Measurements from ENCODE around the gene EXD3.
"Not testable (repeated sequence)": the region's sequence is repeated elsewhere in the genome, so short reads cannot be mapped to it uniquely, and the experiment has no call there.

Gene EXD3

DNA sequence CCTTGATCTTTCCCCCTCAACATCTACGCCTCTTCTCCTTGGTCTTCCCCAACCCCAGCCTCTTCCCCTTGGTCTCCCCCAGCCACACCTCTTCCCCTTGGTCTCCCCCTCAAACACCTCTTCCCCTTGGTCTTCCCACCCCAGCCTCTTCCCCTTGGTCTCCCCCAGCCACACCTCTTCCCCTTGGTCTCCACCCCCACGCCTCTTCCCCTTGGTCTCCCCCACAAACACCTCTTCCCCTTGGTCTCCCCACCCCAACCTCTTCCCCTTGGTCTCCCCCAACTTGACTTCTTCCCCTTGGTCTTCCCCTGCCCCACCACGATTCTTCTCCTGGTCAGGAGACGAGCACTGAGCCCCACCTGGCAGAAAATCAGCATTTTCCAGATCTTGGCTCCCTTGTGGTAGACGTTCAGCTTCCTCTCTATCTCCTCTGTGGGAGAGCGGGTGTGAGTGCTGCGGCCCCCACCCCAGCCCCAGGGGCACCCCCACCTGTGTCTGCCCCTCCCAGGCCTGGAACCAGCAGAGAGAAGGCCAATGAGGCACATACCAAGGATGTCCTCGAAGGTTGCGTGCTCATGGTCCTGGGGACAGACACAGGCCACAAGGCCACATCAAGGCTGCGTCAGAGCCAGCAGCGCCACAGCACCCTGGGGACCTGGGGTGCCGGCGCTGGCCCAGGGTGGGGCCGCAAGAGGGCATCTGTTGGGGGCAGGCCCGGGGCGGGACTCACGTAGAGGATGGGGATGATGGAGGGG lies 29.2 kb upstream of the EXD3 start:
- TF ChIP-seq, protein P1, sequence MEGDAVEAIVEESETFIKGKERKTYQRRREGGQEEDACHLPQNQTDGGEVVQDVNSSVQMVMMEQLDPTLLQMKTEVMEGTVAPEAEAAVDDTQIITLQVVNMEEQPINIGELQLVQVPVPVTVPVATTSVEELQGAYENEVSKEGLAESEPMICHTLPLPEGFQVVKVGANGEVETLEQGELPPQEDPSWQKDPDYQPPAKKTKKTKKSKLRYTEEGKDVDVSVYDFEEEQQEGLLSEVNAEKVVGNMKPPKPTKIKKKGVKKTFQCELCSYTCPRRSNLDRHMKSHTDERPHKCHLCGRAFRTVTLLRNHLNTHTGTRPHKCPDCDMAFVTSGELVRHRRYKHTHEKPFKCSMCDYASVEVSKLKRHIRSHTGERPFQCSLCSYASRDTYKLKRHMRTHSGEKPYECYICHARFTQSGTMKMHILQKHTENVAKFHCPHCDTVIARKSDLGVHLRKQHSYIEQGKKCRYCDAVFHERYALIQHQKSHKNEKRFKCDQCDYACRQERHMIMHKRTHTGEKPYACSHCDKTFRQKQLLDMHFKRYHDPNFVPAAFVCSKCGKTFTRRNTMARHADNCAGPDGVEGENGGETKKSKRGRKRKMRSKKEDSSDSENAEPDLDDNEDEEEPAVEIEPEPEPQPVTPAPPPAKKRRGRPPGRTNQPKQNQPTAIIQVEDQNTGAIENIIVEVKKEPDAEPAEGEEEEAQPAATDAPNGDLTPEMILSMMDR (IDR thresholded peaks at IDR 0.05; ENCODE audit: low read depth, low read length) = no peak
- no peak for DNase-seq (ENCODE audit: extremely low read depth, low read depth)

DNA sequence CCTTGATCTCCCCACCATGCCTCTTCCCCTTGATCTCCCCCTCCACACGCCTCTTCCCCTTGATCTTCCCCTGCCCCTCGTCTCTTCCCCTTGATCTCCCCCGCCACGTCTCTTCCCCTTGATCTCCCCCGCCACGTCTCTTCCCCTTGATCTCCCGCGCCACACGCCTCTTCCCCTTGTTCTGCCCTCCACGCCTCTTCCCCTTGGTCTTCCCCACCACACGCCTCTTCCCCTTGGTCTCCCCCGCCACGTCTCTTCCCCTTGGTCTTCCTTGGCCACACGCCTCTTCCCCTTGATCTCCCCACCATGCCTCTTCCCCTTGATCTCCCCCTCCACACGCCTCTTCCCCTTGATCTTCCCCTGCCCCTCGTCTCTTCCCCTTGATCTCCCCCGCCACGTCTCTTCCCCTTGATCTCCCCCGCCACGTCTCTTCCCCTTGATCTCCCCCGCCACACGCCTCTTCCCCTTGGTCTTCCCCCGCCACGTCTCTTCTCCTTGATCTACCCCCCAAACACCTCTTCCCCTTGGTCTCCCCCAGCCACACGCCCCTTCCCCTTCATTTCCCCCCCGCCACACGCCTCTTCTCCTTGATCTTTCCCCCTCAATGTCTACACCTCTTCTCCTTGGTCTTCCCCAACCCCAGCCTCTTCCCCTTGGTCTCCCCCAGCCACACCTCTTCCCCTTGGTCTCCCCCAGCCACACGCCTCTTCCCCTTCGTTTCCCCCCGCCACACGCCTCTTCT lies 28.5 kb upstream of the EXD3 start:
- not testable (repeated sequence) for DNase-seq (ENCODE audit: extremely low read depth, low read depth)

DNA sequence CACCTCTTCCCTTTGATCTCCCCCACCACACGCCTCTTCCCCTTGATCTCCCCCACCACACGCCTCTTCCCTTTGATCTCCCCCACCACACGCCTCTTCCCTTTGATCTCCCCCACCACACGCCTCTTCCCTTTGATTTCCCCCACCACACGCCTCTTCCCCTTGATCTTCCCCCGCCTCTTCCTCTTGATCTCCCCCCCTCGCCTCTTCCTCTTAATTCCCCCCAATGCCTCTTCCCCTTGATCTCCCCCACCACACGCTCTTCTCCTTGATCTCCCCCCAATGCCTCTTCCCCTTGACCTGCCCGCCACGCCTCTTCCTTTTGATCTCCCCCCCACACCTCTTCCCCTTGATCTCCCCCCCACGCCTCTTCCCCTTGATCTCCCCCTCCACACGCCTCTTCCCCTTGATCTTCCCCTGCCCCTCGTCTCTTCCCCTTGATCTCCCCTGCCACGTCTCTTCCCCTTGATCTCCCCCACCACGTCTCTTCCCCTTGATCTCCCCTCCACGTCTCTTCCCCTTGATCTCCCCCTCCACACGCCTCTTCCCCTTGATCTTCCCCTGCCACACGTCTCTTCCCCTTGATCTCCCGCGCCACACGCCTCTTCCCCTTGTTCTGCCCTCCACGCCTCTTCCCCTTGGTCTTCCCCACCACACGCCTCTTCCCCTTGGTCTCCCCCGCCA lies 27.7 kb upstream of the EXD3 start:
- DNase-seq (ENCODE audit: extremely low read depth, low read depth) = not testable (repeated sequence)

DNA sequence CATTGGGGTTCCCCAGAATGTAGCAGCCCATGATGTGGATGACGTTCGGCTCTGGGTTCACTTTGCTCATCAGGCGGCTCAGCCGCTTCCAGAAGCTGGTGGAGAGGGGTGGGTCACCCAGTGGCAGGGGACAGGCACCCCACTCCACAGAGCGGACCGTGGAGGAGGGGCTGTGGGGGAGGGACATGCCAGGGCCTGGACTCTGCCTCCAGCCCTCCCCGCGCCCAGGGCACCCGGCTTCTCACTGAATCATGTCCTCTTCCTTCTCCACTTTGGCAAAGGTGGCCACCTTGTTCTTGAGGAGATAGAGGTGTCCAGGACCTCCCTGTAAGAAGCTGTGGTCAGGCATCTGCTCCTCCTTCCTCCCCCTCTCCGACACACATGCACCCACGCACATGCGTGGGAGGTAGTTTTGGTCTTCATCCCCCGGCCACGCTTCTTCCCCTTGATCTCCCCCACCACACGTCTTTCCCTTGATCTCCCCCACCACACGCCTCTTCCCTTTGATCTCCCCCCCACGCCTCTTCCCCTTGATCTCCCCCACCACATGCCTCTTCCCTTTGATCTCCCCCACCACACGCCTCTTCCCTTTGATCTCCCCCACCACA lies 27.1 kb upstream of the EXD3 start:
- DNase-seq (ENCODE audit: extremely low read depth, low read depth) = no peak
- TF ChIP-seq, protein P1 (IDR thresholded peaks at IDR 0.05; ENCODE audit: low read depth, low read length) = no peak

DNA sequence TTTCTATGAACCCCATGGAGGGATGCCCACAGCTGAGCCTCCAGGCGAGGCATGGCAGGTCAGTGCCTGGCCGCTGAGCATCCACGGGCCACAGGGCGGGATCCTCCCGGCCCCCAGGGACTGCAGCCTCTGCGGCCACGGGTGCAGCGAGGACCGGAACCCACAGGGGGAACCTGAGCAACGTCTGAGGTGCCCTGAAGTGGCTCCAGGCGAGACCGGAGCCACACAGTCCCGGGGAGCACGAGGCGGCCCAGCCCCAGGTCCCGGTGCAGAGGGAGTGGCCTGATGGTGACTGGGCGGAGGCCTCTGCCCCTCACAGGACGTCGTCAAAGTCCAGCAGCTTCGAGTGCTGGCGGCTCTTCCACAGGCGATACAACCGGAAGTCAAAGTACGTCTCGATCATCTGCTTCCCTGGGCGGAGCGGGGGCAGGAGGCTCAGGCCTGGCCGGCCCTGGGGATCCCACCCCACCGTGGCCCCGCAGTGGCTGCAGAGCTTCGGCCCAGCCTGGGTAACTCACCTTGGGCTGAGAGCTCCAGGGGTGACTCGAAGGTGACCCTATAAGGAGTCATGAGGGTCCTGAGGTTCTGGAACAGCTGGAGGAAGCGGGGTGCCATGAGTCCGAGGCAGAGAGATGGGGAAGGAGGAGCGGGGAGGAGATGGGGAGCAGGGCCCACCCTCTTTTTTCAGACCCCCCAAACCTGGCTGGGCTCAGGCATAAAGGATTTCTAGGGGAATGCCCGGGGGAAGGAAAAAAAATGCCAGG lies 26.3 kb upstream of the EXD3 start:
- DNase-seq (ENCODE audit: extremely low read depth, low read depth) = no peak
- TF ChIP-seq, protein P1 (IDR thresholded peaks at IDR 0.05; ENCODE audit: low read depth, low read length) = no peak

DNA sequence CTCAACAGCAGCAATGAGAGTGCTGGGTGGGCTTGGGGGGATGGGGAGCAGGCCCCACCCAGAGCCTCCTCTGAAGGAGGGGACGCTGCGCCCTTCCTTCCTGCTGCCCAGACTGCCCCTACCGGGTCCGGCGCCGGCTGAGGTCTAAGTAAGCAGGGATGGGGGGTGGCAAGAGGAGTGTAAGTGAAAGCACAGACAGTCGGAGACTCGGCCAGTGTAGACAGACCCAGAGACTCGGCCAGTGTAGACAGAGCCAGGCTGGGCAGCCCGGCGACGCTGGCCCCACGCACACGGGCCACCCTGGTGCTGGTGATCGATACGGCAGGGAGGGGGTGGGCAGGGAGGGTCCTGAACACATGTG lies 25.6 kb upstream of the EXD3 start:
- TF ChIP-seq, protein P1 (IDR thresholded peaks at IDR 0.05; ENCODE audit: low read depth, low read length) = no peak
- DNase-seq (ENCODE audit: extremely low read depth, low read depth) = no peak

DNA sequence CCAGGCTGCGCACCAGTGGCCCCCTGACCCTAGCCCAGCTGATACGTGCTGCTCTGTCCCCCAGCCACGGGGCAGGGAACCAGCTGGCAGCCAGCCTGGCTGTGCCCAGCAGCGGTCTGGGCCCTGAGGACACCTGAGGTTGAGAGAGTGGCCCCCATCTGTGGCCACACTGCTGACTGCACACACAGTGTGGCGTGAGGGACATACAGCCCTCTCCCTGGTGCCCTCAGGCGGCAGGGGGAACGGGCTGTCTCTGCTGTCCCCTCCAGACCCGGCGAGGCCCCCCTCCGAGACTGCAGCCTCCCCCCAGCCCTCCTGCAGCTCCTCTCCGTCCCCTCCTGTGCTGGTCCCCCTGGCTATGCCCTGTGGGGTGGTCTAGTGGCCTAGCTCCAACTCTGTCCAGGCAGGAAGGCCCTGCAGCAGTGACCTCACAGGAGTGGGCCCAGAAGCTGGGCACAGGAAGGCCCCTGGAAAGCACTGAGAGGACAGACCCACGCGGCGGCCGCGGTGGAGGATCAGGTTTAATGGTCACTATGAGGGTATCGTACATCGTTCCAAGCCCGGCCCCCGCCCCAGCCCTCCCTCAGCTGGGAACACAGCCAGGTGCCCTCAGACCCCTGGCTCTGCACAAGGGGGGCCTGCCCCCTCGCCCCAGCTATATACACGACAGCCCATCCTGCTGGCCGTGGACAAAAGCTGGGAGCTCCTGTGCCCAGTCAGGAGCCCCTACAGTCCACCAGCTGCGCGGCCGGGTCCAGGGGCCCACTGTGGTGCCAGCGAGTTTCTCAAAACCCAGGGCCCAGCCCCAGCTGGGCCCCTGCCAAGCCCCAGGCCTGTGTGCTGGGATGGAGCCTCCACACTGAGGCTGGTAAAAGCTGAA lies 25.0 kb upstream of the EXD3 start:
- TF ChIP-seq, protein P1 (IDR thresholded peaks at IDR 0.05; ENCODE audit: low read depth, low read length) = no peak
- DNase-seq (ENCODE audit: extremely low read depth, low read depth) = no peak
